ENCODE data around the gene PIK3C2A.
"Not testable (repeated sequence)": the region's sequence is repeated elsewhere in the genome, so short reads cannot be mapped to it uniquely, and the experiment has no call there.

The PIK3C2A gene, protein sequence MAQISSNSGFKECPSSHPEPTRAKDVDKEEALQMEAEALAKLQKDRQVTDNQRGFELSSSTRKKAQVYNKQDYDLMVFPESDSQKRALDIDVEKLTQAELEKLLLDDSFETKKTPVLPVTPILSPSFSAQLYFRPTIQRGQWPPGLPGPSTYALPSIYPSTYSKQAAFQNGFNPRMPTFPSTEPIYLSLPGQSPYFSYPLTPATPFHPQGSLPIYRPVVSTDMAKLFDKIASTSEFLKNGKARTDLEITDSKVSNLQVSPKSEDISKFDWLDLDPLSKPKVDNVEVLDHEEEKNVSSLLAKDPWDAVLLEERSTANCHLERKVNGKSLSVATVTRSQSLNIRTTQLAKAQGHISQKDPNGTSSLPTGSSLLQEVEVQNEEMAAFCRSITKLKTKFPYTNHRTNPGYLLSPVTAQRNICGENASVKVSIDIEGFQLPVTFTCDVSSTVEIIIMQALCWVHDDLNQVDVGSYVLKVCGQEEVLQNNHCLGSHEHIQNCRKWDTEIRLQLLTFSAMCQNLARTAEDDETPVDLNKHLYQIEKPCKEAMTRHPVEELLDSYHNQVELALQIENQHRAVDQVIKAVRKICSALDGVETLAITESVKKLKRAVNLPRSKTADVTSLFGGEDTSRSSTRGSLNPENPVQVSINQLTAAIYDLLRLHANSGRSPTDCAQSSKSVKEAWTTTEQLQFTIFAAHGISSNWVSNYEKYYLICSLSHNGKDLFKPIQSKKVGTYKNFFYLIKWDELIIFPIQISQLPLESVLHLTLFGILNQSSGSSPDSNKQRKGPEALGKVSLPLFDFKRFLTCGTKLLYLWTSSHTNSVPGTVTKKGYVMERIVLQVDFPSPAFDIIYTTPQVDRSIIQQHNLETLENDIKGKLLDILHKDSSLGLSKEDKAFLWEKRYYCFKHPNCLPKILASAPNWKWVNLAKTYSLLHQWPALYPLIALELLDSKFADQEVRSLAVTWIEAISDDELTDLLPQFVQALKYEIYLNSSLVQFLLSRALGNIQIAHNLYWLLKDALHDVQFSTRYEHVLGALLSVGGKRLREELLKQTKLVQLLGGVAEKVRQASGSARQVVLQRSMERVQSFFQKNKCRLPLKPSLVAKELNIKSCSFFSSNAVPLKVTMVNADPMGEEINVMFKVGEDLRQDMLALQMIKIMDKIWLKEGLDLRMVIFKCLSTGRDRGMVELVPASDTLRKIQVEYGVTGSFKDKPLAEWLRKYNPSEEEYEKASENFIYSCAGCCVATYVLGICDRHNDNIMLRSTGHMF (N-terminal part only)

GRCh38 chr11:17207317-17208256 lies at the start of gene PIK3C2A:
PIK3C2A (minus strand) TSS chr11:17207986; CDS start chr11:17169741, 38,245 bp downstream.
- peak; percentile 90 for DNase-seq (ENCODE audit: low spot score)

DNA sequence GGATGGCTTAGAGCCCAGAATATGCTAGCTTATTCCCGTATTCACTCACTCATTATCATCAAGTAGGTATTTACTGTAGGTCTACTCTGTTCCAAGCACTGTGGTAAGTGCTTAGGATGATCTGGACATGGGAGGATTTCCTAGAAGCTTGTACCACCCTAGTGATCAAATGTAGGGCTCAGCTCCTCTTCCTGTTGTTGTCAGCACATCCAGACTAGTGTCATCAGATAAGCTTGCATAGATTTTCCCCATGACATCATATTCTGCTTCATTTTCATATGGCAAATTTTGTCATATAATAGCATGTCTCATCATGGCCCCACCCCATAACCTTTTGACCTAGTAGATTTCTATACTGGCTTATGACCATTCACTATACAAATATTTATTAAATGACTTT lies 49.4 kb upstream of the PIK3C2A start:
- DNase-seq (ENCODE audit: low spot score), result no peak

DNA sequence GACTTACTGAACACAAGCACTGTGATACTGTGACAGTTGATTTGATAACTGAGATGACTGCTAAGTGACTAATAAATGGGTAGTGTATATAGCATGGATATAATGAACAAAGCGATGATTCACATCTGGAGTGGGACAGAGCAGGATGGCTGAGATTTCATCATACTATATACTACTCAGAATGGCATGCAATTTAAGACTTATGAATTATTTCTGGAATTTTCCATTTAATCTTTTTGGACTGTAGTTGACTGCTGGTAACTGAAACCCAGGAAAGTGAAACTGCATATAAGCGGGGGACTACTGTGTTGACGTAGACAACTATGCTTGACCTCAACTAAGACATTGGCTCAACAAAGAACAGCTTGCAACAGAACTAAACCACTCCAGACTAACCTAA lies 48.7 kb upstream of the PIK3C2A start:
- no peak for DNase-seq (ENCODE audit: low spot score)

DNA sequence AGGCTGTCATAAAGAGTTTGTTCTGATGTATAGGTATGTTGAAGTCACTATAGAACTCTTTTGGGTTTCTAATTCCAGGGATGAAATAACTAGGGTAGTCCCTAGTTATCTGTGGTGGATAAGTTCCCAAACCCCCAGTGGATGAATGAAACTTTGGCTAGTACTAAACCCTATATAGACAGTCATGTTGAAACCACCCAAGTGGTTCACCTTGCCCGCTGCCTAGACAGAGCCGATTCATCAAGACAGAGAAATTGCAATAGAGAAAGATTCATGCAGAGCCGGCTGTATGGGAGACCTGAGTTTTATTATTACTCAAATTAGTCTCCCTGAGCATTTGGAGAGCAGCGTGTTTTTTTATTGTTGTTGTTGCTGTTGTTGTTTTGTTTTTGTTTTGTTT lies 44.9 kb upstream of the PIK3C2A start:
- no peak for DNase-seq (ENCODE audit: low spot score)

DNA sequence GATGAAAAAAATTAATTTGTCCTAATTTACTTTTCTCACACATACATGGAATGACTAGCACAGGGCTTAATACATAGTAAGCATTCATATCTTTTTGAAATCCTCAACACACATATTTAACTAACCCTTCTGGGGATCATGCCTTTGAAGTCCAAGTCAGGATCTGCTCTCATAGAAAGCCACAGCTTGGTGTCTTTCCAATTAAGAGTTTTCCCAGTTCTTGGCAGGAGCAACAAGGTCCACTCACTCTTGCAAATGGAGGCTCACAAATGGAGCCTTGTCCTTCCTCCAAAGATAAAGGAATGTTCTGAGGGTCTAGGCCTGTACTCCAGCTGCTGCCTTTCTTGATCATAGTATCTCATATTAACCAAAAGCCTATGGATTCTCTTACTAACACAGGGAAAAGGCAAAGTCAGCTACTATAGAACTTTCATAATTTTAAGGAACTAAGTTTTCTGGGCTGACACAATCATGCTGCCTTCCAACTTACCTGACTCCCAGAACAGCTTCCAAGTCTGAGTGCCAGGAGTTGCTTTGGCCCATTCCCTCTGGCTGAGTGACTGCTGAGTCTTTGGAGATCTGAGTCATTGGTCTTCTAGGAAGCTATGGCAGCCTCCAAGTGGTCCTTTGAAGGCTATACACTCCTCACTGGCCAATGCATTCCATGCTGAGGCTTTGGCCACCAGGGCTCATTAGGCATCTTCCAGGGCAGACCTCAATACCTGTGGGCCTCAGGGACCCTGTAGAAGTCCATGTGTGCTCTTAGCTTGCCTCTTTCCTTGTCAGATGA lies 43.0 kb upstream of the PIK3C2A start:
- DNase-seq (ENCODE audit: low spot score), result no peak

DNA sequence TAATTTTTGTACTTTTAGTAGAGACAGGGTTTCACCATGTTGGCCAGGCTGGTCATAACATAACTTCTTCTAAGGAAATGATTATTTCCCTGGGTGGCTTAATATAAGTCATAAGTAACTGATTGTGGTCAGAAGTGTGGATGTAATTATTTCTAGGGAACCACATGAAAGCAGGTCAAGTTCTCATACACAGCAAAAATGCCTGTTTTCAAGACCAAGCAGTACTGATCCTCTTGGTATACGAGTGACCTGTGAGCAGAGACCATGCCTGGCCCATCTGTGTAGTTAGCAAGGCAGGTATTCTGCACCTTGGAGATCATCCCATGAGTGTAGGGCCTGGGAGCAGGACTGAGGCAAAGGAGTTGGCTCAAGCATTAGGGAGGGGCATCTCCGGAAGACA lies 36.3 kb upstream of the PIK3C2A start:
- DNase-seq (ENCODE audit: low spot score), result no peak

- not testable (repeated sequence) for DNase-seq (ENCODE audit: low spot score)
Observed at GRCh38 chr11:17242954-17243353, 35.2 kb upstream of the PIK3C2A start.

GRCh38 chr11:17240780-17241179 lies 33.0 kb upstream of the PIK3C2A start:
- no peak for DNase-seq (ENCODE audit: low spot score)

DNA sequence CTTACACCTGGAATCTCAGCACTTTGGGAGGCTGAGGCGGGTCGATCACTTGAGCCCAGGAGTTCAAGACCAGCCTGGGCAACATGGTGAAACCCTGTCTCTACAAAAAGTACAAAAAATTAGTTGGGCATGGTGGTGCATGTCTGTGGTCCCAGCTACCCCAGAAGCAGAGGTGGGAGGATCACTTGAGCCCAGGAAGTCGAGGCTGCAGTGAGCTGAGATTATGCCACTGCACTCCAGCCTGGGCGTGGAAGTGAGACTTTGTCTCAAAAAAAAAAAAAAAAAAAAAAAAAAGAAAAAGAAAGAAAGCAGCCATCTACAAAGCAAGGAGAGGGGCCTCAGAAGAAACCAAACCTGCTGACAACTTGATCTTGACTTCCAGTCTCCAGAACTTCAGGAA lies 32.1 kb upstream of the PIK3C2A start:
- not testable (repeated sequence) for DNase-seq (ENCODE audit: low spot score)

- DNase-seq (ENCODE audit: low spot score), result no peak
Observed at GRCh38 chr11:17238377-17238776, 30.6 kb upstream of the PIK3C2A start.

GRCh38 chr11:17233101-17233500 lies 25.3 kb upstream of the PIK3C2A start:
- DNase-seq (ENCODE audit: low spot score), result no peak

DNA sequence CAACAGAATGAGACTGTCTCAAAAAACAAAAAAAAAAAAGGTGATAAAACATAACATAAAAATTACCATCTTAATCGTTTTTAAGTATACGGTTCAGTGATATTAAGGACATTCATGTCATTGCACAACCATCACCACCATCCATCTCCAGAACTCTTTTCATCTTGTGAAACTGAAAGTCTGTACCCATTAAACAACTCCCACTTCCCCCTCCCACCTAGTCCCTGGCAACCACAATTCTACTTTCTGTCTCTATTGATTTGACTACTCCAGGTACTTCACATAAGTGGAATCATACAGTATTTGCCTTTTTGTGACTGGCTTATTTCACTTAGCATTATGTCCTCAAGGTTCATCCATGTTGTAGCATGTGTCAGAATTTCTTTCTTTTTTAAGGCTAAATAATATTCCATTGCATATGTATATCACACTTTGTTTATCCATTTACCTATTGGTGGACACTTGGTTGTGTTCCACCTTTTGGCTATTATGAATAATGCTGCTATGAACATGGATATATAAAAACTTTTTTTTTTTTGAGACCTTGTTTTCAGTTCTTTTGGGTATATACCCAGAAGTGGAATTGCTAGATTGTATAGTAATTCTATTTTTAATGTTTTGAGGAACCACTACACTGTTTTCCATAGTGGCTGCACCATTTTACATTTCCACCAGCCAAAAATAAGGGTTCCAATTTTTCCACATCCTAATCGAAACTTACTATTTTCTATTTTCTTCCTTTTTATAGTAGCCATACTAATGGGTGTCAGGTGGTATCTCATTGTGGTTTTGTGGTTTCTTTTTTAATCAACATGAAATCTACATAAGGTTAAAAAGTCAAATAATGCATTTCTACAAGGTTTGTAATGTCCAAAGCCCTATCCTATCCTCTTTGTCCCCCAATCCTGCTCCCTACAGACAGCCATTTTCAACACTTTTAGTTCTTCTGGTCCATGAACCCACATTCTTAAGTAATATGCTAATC lies 23.4 kb upstream of the PIK3C2A start:
- peak; percentile 20 for DNase-seq (ENCODE audit: low spot score)

DNA sequence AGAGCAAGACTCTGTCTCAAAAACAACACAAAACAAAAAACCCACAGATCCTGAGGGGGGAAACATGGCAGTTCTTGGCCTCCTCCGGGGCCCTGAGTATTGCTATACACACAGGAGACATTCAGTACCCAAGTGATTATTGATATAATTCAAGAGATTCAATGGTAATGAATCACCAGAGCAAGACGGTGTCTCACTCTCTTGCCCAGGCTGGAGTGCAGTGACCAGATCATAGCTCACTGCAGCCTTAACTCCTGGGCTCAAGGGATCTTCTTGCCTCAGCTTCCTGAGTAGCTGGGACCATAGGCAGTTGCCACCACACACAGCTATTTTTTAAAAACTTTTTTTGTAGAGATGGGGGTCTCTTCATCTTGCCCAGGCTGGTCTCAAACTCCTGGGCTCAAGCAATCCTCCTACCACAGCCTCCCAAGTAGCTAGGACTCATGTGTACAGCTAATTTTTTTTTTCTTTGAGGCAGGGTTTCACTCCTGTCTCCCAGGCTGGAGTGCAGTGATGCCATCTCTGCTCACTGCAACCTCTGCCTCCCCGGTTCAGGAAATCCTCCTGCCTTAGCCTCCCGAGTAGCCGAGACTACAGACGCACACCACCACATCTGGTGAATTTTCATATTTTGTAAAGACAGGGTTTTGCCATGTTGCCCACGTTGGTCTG lies 21.8 kb upstream of the PIK3C2A start:
- DNase-seq (ENCODE audit: low spot score), result no peak

GRCh38 chr11:17228186-17228925 lies 20.6 kb upstream of the PIK3C2A start:
- DNase-seq (ENCODE audit: low spot score), result not testable (repeated sequence)

GRCh38 chr11:17224727-17225126 lies 16.9 kb upstream of the PIK3C2A start:
- no peak for DNase-seq (ENCODE audit: low spot score)

- no peak for DNase-seq (ENCODE audit: low spot score)
Observed at GRCh38 chr11:17221968-17222367, 14.2 kb upstream of the PIK3C2A start.

DNA sequence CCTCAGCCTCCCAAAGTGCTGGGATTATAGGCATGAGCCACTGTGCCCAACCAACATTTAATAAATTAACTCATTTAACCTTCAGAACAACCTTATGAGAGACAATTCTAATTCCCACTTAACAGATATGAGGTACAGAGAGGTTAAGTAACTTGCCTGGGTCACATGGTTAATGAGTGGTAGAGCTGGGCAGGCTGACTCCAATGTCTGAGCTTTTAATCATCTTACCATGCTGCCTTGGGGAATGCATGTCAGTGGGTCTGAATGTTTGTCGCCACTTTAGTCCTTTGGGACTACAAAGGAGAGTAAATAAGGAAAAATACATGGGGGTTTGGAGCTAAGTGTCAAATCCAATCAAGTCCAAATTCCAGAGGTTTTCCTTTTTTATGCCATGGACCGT lies 11.2 kb upstream of the PIK3C2A start:
- no peak for DNase-seq (ENCODE audit: low spot score)

DNA sequence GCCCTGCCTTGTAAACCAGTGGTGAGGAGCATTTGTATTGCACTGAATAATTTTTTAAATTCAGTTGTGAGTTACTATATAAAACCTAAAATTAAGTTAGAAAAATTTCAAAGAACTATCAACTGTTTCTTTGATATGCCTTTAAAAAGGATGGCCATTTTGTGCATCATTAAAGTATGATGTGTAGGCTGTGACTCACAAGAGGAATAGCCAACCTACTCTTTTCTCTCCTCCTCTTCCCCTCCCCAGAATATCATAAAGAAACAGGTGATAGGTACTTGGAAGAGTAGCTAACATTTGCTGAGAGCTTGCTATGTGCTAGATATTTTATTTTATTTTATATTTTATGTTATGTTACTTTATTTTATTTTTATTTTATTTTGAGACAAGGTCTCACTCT lies 10.6 kb upstream of the PIK3C2A start:
- no peak for DNase-seq (ENCODE audit: low spot score)

Measured in CD4-positive, alpha-beta T cell treated with Interleukin-2 at 100 ng/mL for 4 hours (primary cell).